Measurements from ENCODE around the gene ARPC5.

DNA sequence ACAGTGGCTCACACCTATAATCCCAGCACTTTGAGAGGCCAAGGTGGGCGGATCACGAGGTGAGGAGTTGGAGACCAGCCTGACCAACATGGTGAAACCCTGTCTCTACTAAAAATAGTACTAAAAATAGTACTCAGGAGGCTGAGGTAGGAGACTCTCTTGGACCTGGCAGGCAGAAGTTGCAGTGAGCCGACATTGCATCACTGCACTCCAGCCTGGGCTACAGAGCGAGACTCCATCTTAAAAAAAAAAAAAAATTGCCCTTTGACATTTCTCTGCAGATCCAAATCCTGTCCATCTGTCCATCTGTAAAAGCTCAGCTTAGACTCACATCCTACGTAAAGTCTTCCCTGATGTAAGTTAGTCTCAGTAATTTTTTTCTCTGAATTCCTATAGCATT, 39.1 kb downstream of the ARPC5 start:
- TF ChIP-seq GATA2 (IDR thresholded peaks at IDR 0.05; ENCODE audit: low read depth, low read length) (no peak), GATA3 (IDR thresholded peaks at IDR 0.05; ENCODE audit: low read depth, low read length) (no peak)

Data from SH-SY5Y (cell line).